Natural killer cell (primary cell): Measurements from ENCODE around the gene ING3. TPM values are rescaled to one million over a fixed set of nuclear protein-coding genes. Genes with fewer than 3 reads are reported as not detected.

ENCODE experiments used
- ATAC-seq, 3 donors: fragments of 150-1000 bp in 2 of 3; fragments of 200-7000 bp in 1 of 3; cut with Tn5 transposase; 1 replicate in 1 of 3; 2 replicates in 2 of 3; pipeline ENCODE4 v1.10.0; 2021; ENCODE audit warnings: mild to moderate bottlenecking in 2 of 3, moderate library complexity in 2 of 3
- DNase-seq, 2 donors: peaks; one replicate each; pipeline versions ENCODE4 v3.0.0 to v3.0.0-alpha.2; 2013 to 2021; ENCODE audit warnings: mixed read lengths in 1 of 2
- H3K27ac ChIP-seq: one replicate; pipeline ENCODE4 v1.5.1; 2013; ENCODE audit warnings: mild to moderate bottlenecking, low read length
- H3K27me3 ChIP-seq: one replicate; pipeline ENCODE4 v1.6.1; 2013; ENCODE audit warnings: low read length; ENCODE audit not compliant: control insufficient read depth, insufficient read depth
- H3K36me3 ChIP-seq: one replicate; pipeline ENCODE4 v1.6.1; 2013; ENCODE audit warnings: low read length; ENCODE audit not compliant: control insufficient read depth, insufficient read depth
- H3K4me1 ChIP-seq: one replicate; pipeline ENCODE4 v1.6.1; 2013; ENCODE audit warnings: low read length; ENCODE audit not compliant: control insufficient read depth, insufficient read depth
- H3K4me3 ChIP-seq: one replicate; pipeline ENCODE4 v1.5.1; 2013; ENCODE audit warnings: low read length
- H3K9me3 ChIP-seq: one replicate; pipeline ENCODE4 v1.6.1; 2013; ENCODE audit warnings: low read length; ENCODE audit not compliant: control insufficient read depth, insufficient read depth
- H3K27ac Mint-ChIP-seq, 2 donors: one replicate each; pipeline ENCODE4 v1.8.0; 2022; ENCODE audit warnings: mild to moderate bottlenecking in 2 of 2, mixed read lengths in 2 of 2, moderate library complexity in 1 of 2
- H3K27me3 Mint-ChIP-seq, 2 donors: one replicate each; pipeline ENCODE4 v1.8.0; 2022; ENCODE audit warnings: low read depth in 2 of 2, mixed read lengths in 2 of 2
- H3K36me3 Mint-ChIP-seq: one replicate; pipeline ENCODE4 v1.8.0; 2022; ENCODE audit warnings: mixed read lengths
- H3K4me1 Mint-ChIP-seq, 2 donors: one replicate each; pipeline ENCODE4 v1.8.0; 2022; ENCODE audit warnings: mixed read lengths in 2 of 2
- H3K4me3 Mint-ChIP-seq: one replicate; pipeline ENCODE4 v1.8.0; 2022; ENCODE audit warnings: mild to moderate bottlenecking, moderate library complexity, mixed read lengths
- H3K9me3 Mint-ChIP-seq, 2 donors: one replicate each; pipeline ENCODE4 v1.8.0; 2022; ENCODE audit warnings: mixed read lengths in 2 of 2
- CTCF ChIP-seq: fragments of 200-600 bp; IDR thresholded peaks from one replicate; pipeline ENCODE4 v1.8.0; 2022; ENCODE audit warnings: antibody characterized with exemption
- WGBS: methylation state at CpG from one replicate; pipeline ENCODE4 v1.1.7; 2013; ENCODE audit warnings: missing lambda C conversion rate; ENCODE audit not compliant: insufficient coverage; 5-methylcytosine and 5-hydroxymethylcytosine counted together
- intact Hi-C: fragments of 100-400 bp; cut with micrococcal nuclease; formaldehyde crosslinking; loops from one replicate; pipeline ENCODE4 v1.14.2; 2022
- total RNA-seq, 4 donors: library from RNA; stranded (reverse); fragments of 120-200 nt in 1 of 4; gene quantifications; one replicate each; pipeline versions ENCODE4 v1.2.3 to v1.2.4, GENCODE V29; 2013 to 2022

The ING3 gene
- total RNA-seq, 3 donors from 2014 or later (not counting 1 experiment from before 2014, with no cell fraction given): 45.7 to 56.2 (median 50.1) TPM

DNA sequence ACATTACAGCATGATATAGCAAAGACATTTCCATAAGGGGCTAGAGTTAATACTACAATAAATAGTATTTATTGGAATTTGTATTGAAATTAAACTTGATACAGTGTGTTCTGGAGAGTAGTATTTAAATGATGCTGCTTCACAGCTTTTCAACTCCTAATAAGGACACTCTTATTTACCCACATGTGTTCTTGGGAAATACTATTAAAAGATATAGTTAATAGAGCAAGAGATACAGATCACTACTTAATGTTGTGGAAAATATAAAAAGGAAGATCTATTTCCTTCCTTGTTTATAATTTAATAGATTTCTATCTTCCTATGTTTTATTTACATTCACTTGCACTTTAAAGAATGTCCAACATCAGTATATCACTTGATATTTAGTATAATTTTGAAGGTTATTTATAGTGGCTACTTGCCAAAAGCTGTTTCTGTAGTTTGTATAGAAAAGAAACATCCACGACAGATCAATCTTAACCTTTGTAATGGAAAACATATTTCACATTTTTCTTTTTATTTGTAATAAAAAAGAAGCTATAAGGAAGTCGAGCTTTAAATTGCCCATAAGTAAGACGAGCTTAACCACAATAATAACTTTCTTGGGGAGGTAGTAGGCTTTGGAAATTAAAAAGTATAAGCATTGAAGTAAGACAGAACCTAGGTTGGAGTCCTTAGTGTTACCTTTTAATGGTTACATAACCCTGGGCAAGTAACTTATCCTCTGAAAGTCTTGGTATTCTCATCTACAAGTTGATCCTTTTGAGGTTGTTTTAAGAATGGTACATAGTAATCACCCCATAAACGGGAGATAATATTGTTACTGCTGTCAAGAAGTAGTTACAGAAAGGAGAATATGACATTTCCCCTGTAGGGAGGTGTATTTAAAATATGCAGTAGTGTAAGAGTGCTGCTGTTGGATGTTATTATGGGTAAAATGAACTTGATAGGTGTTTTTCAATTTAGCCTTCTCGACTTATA, 70.7 kb downstream of the ING3 start:
- DNase-seq (no peak), ATAC-seq (no peak)
- Mint-ChIP-seq H3K36me3 (no peaks in the 10 kb centered on the region), H3K27ac (no peak overlapping the region), H3K4me3 (no peak overlapping the region), H3K4me1 (no peaks in the 10 kb centered on the region), H3K27me3 (peaks cover 6 to 30% of the 10 kb centered on the region in 2 donors), H3K9me3 (no peaks in the 10 kb centered on the region)
- 93% methylated on average over 1 of the region's 5 CpGs for WGBS
- intact Hi-C loops: no loop called here
- H3K4me1 ChIP-seq: no peaks in the 10 kb centered on the region
- no peak overlapping the region for H3K4me3 ChIP-seq
- H3K27ac ChIP-seq: no peak overlapping the region
- no peak for TF ChIP-seq CTCF
- no peaks in the 10 kb centered on the region for H3K36me3 ChIP-seq
- H3K9me3 ChIP-seq: no peaks in the 10 kb centered on the region
- no peaks in the 10 kb centered on the region for H3K27me3 ChIP-seq

DNA sequence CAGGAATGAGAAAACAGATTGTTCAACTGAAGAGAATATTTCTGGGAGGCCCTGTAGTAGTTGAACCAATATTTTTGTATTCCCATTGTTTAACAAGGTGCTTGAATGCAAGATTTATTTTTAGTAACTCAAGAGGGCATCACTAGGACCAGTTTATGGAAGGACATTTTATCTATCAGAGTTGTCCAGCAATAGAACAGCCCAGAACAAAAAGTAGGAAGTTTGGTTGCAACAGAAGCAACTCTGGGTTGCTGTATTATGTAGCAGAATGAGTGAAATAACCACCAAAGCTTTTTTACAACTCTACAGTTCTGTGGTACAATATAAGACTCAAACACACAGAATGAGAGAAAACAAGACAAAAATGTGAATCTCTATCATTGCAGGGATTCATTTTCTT, 72.6 kb downstream of the ING3 start:
- no peaks in the 10 kb centered on the region for H3K36me3 Mint-ChIP-seq
- ATAC-seq: no peak

DNA sequence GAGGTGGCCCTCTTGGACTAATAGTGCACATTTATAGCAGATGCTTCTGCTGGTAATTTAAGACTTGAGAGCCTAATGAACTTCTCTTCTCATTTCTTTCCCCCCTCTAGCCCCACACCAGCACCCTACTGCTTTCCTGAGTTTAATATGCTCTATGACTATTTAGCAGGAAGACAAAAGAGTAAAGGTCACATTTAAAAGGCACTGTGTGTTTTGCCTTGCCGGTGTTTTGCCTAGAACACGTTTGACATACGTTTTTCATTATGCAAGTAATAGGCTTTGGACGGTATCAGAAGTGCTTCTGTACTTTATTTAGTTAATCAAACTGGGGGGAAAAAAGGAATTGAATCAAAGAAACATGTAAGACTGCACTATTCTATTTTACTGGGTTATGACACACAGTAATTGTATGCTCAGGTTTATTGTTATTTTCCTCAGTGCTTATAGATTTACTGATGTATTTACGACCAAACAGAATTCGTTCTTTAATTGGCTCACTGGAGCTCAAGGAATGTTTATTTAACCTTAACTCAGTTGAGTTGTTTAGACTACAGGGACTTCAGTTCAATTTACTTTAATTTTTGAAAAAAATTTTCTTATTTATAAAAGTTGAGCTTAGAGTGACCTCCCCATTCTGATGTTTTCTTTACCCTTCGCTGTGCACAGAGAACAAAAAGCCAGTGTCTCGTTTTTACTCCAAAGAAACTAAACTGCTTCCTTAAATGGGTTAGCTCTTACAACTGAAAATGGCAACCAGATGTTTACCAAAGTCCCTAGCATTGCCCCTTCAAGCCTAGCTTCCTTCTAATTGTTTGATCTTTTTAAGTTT, 73.3 kb downstream of the ING3 start:
- Mint-ChIP-seq H3K4me3 (no peak overlapping the region), H3K4me1 (no peaks in the 10 kb centered on the region), H3K27me3 (peaks cover 6 to 31% of the 10 kb centered on the region in 2 donors), H3K9me3 (no peaks in the 10 kb centered on the region), H3K27ac (no peak overlapping the region), H3K36me3 (no peaks in the 10 kb centered on the region)
- 82% methylated on average over 8 of the region's 8 CpGs for WGBS
- H3K27ac ChIP-seq: no peak overlapping the region
- DNase-seq (no peak), ATAC-seq (no peak)
- H3K4me3 ChIP-seq: no peak overlapping the region
- TF ChIP-seq CTCF: no peak
- intact Hi-C loops: no loop called here
- H3K27me3 ChIP-seq: no peaks in the 10 kb centered on the region
- no peaks in the 10 kb centered on the region for H3K9me3 ChIP-seq
- no peaks in the 10 kb centered on the region for H3K36me3 ChIP-seq
- H3K4me1 ChIP-seq: no peaks in the 10 kb centered on the region

More for the DNA sequence above, 72.6 kb downstream of the ING3 start:
- Histone ChIP-seq H3K27me3 (no peaks in the 10 kb centered on the region), H3K4me1 (no peaks in the 10 kb centered on the region), H3K27ac (no peak overlapping the region), H3K9me3 (no peaks in the 10 kb centered on the region), H3K36me3 (no peaks in the 10 kb centered on the region), H3K4me3 (no peak overlapping the region)
- H3K9me3 Mint-ChIP-seq: no peaks in the 10 kb centered on the region
- H3K4me1 Mint-ChIP-seq: no peaks in the 10 kb centered on the region
- H3K27ac Mint-ChIP-seq: no peak overlapping the region
- no peak for DNase-seq
- TF ChIP-seq CTCF: no peak
- H3K4me3 Mint-ChIP-seq: no peak overlapping the region
- intact Hi-C loops: no loop called here
- peaks cover 6 to 31% of the 10 kb centered on the region in 2 donors for H3K27me3 Mint-ChIP-seq
